Spleen (tissue), 11 donors: Measurements from ENCODE around the gene ZNF324B. TPM values are rescaled to one million over a fixed set of nuclear protein-coding genes. Genes with fewer than 3 reads are reported as not detected.
A peak's percentile ranks its signal among the peaks of the same experiment; 100 is the strongest.

Source experiments
- DNase-seq: peaks from one replicate; pipeline ENCODE4 v3.0.0-alpha.2; 2020
- H3K27ac ChIP-seq, 8 donors: fragments of 200-600 bp; sonication (generic) in 7 of 8; 1 replicate in 4 of 8; 2 replicates in 4 of 8; pipeline versions ENCODE4 v1.5.0 to v1.8.0; 2016 to 2021; ENCODE audit warnings: inconsistent platforms in 4 of 8, mild to moderate bottlenecking in 4 of 8, moderate library complexity in 1 of 8
- H3K27me3 ChIP-seq, 7 donors: fragments of 200-600 bp; sonication (generic) in 6 of 7; replicated peaks in 1 of 7; 1 replicate in 4 of 7; 2 replicates in 3 of 7; pipeline versions ENCODE4 v1.5.0 to v1.8.0; 2016 to 2021; ENCODE audit warnings: inconsistent platforms in 3 of 7, mild to moderate bottlenecking in 1 of 7
- H3K36me3 ChIP-seq, 6 donors: fragments of 200-600 bp; sonication (generic) in 5 of 6; 1 replicate in 4 of 6; 2 replicates in 2 of 6; pipeline versions ENCODE4 v1.5.0 to v1.8.0; 2016 to 2021; ENCODE audit warnings: inconsistent platforms in 2 of 6
- H3K4me1 ChIP-seq, 6 donors: fragments of 200-600 bp; sonication (generic) in 5 of 6; 1 replicate in 3 of 6; 2 replicates in 3 of 6; pipeline versions ENCODE4 v1.5.0 to v1.8.0; 2016 to 2021; ENCODE audit warnings: inconsistent platforms in 3 of 6
- H3K4me3 ChIP-seq, 8 donors: fragments of 200-600 bp; sonication (generic) in 7 of 8; 1 replicate in 4 of 8; 2 replicates in 4 of 8; pipeline versions ENCODE4 v1.5.0 to v1.8.0; 2016 to 2021; ENCODE audit warnings: inconsistent platforms in 4 of 8, mild to moderate bottlenecking in 4 of 8, moderate library complexity in 2 of 8
- H3K9me3 ChIP-seq, 8 donors: fragments of 200-600 bp; sonication (generic) in 7 of 8; 1 replicate in 4 of 8; 2 replicates in 4 of 8; pipeline versions ENCODE4 v1.5.0 to v1.8.0; 2016 to 2021; ENCODE audit warnings: inconsistent platforms in 4 of 8
- CTCF ChIP-seq, 11 experiments: fragments of 200-600 bp in 7 of 11; fragments of 450-650 bp in 4 of 11; sonication (generic) in 4 of 11; IDR thresholded peaks in 8 of 11; conservative IDR thresholded peaks in 3 of 11; 1 replicate in 7 of 11; 2 replicates in 4 of 11; pipeline versions ENCODE4 v1.4.0 to v1.8.0; 2016 to 2021; ENCODE audit warnings: antibody characterized with exemption in 11 of 11, inconsistent platforms in 4 of 11, mild to moderate bottlenecking in 1 of 11
- POLR2A ChIP-seq, 3 donors: fragments of 450-650 bp; IDR thresholded peaks; one replicate each; pipeline ENCODE4 v1.5.1; 2017; ENCODE audit warnings: antibody characterized with exemption in 3 of 3, mild to moderate bottlenecking in 1 of 3
- POLR2AphosphoS5 ChIP-seq, 3 donors: sonication (generic); formaldehyde crosslinking; IDR thresholded peaks; one replicate each; pipeline ENCODE4 v1.5.1; 2017; ENCODE audit warnings: antibody characterized with exemption in 3 of 3
- WGBS, 5 donors: extraction: QIAGEN DNeasy Blood & Tissue Kit in 3 of 5; methylation state at CpG; one replicate each; pipeline versions ENCODE4 v1.1.5 to v1.1.7; 2013 to 2018; 5-methylcytosine and 5-hydroxymethylcytosine counted together
- intact Hi-C: fragments of 100-400 bp; cut with DNase I; formaldehyde crosslinking; loops from one replicate; pipeline ENCODE4 v1.15.0; 2023; ENCODE audit warnings: low total_unique reads
- polyA plus RNA-seq, 3 donors: library from polyadenylated mRNA; stranded (reverse); fragments of 200-250 nt; gene quantifications; one replicate each; pipeline ENCODE4 v1.2.1, GENCODE V29; 2013
- total RNA-seq, 7 donors: library from RNA; depleted of rRNA in 3 of 7; stranded (reverse); fragments of >200 nt in 3 of 7; fragmentation: NEBNext Ultra II Directional in 4 of 7; extraction: Animal tissue kit (Norgen Biotek cat#: 25700) in 4 of 7; gene quantifications; one replicate each; pipeline versions ENCODE4 v1.1.0 to v1.2.1, GENCODE V29; 2016 to 2021
- donor health status: healthy with polysubstance abuse.
- donor health status: DM: no; HTN: no; CAD: no; lungs with moderate emphysema.
- donor health status: DM: no; HTN: no; CAD: no.
- donor health status: Bipolar disorder and iron deficiency.
- donor health status: healthy.
- donor health status: DM: no; HTN: no; CAD: no.
- donor health status: DM: yes; HTN: yes; CAD: no.

The ZNF324B gene
- total and polyA plus RNA-seq, 10 donors, result 0.98 to 12.5 (median 7.8) TPM

GRCh38 chr19:58407658-58408151, 43.7 kb upstream of the ZNF324B start:
- DNase-seq, result no peak
- H3K27me3 ChIP-seq, result no peaks in the 10 kb centered on the region
- H3K4me3 ChIP-seq, result peak overlapping the region; percentile 85 to 100 (median 94)
- TF ChIP-seq POLR2A (IDR thresholded peaks at IDR 0.05) (no peak), CTCF (IDR thresholded peaks at IDR 0.05 in 8 of 11, conservative IDR thresholded peaks at IDR 0.05 in 3 of 11) (no peak), POLR2AphosphoS5 (IDR thresholded peaks at IDR 0.05) (no peak)
- H3K9me3 ChIP-seq, result no peaks in the 10 kb centered on the region
- peak overlapping the region; percentile 75 to 94 (median 91) for H3K27ac ChIP-seq
- H3K4me1 ChIP-seq, result peaks cover 8 to 32% (median 28%) of the 10 kb centered on the region in 6 donors
- H3K36me3 ChIP-seq, result no peaks in the 10 kb centered on the region
- intact Hi-C loops, result no loop called here
- WGBS, 5 donors, result 20 to 31% (median 24%) methylated on average over 15 to 22 of the region's 22 CpGs

- intact Hi-C loops, result no loop called here
- Histone ChIP-seq H3K36me3 (no peaks in the 10 kb centered on the region), H3K4me1 (peaks cover 8 to 32% (median 28%) of the 10 kb centered on the region in 6 donors), H3K4me3 (peak within 1 kb of the TSS; percentile 85 to 100 (median 94)), H3K9me3 (no peaks in the 10 kb centered on the region), H3K27me3 (no peaks in the 10 kb centered on the region), H3K27ac (peak within 1 kb of the TSS; percentile 75 to 94 (median 91))
- DNase-seq, result peak; percentile 98
- peak in 3 of 11 experiments; percentile 9 to 27 (median 19) for TF ChIP-seq CTCF (IDR thresholded peaks at IDR 0.05 in 8 of 11, conservative IDR thresholded peaks at IDR 0.05 in 3 of 11)
- TF ChIP-seq POLR2AphosphoS5 (IDR thresholded peaks at IDR 0.05), result peak; percentile 91 to 94 (median 93)
- peak in 1 of 3 donors; percentile 68 for TF ChIP-seq POLR2A (IDR thresholded peaks at IDR 0.05)
- WGBS, 5 donors, result 0 to 1% (median 0%) methylated on average over 66 to 100 of the region's 100 CpGs
These were observed 43.0 kb upstream of the ZNF324B start, which contains the start of gene ZNF584 for GRCh38 chr19:58408152-58409009. Gene ZNF584, plus strand, starts transcription at chr19:58408649. Its CDS starts 499 bp downstream, at chr19:58409148.

DNA sequence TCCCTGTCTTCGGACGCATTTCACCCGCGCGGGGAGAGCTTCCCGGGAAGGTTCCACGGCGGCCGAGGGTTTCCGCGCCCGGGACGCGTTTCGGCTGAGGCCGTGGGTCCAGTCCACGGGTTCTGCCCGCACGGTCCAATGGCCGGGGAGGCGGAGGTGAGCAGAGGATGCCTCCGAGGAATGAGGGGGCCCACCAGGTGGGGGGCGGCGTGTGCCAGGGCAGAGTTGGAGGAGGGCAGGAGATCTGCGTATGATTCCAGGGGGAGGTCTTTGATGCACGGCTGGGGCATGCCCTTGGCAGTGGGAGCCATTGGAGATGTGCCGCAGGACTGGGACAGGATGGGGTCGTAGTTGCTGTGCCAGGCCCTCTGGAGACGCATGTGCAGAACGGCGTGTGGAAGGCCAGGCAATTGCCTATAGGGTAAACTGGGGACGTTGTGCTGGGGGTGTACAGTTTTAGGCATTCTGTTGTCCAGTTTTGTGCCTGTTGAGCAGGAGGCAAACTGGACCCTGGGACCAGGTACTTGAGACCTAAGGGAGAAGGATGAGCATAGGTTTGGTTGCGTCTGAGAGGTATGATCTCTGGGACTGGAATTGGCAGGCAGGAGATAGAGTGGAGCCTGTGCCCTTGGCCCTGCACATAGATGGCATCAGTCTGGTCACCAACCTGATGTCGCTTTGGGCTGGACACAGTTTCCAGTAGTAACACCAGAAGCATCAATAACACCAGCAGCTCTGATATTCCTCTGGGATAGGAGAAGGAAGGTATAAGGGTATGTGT, 42.2 kb upstream of the ZNF324B start:
- DNase-seq, result no peak
- Histone ChIP-seq H3K9me3 (no peaks in the 10 kb centered on the region), H3K27ac (peak overlapping the region; percentile 75 to 94 (median 91)), H3K36me3 (no peaks in the 10 kb centered on the region), H3K27me3 (no peaks in the 10 kb centered on the region), H3K4me3 (peak overlapping the region; percentile 85 to 100 (median 94)), H3K4me1 (peaks cover 8 to 32% (median 28%) of the 10 kb centered on the region in 6 donors)
- TF ChIP-seq POLR2A (IDR thresholded peaks at IDR 0.05) (no peak), POLR2AphosphoS5 (IDR thresholded peaks at IDR 0.05) (no peak), CTCF (IDR thresholded peaks at IDR 0.05 in 8 of 11, conservative IDR thresholded peaks at IDR 0.05 in 3 of 11) (peak in 1 of 11 experiments; percentile 6)
- WGBS, 5 donors, result 2 to 6% (median 4%) methylated on average over 30 to 34 of the region's 34 CpGs
- intact Hi-C loops, result no loop called here
